ENCODE data around the gene GIT2.

The GIT2 gene

GRCh38 chr12:109999983-110000505 lies 3.9 kb upstream of the GIT2 start:
- H3K4me2 ChIP-seq (ENCODE audit: low read length), result peak overlapping the region; percentile 70
- H3K27me3 ChIP-seq (ENCODE audit: control insufficient read depth, insufficient read depth, low read length), result no peaks in the 10 kb centered on the region
- peak overlapping the region; percentile 75 for H3K4me3 ChIP-seq (ENCODE audit: low read depth, low read length)
- H3K79me2 ChIP-seq, result peaks cover 14% of the 10 kb centered on the region
- H2AFZ ChIP-seq, result peak overlapping the region; percentile 84
- no peak for TF ChIP-seq CTCF (IDR thresholded peaks at IDR 0.05)
- peaks cover 4% of the 10 kb centered on the region for H3K4me1 ChIP-seq
- no peaks in the 10 kb centered on the region for H3K9me3 ChIP-seq (ENCODE audit: control insufficient read depth, low read length)
- H3K9ac ChIP-seq, result no peak overlapping the region
- H3K27ac ChIP-seq, result no peak overlapping the region
- H3K36me3 ChIP-seq (ENCODE audit: control insufficient read depth, insufficient read depth, low read length), result no peaks in the 10 kb centered on the region

GRCh38 chr12:109999649-109999971 lies 3.4 kb upstream of the GIT2 start:
- Histone ChIP-seq H2AFZ (peak overlapping the region; percentile 84), H3K4me1 (peaks cover 4% of the 10 kb centered on the region), H3K9ac (no peak overlapping the region), H3K4me3 (ENCODE audit: low read depth, low read length) (peak overlapping the region; percentile 75), H3K27me3 (ENCODE audit: control insufficient read depth, insufficient read depth, low read length) (no peaks in the 10 kb centered on the region), H3K4me2 (ENCODE audit: low read length) (peak overlapping the region; percentile 70), H3K9me3 (ENCODE audit: control insufficient read depth, low read length) (no peaks in the 10 kb centered on the region), H3K36me3 (ENCODE audit: control insufficient read depth, insufficient read depth, low read length) (no peaks in the 10 kb centered on the region), H3K27ac (no peak overlapping the region), H3K79me2 (peaks cover 14% of the 10 kb centered on the region)
- TF ChIP-seq CTCF (IDR thresholded peaks at IDR 0.05), result no peak

- H3K4me1 ChIP-seq, result peaks cover 4% of the 10 kb centered on the region
- peaks cover 14% of the 10 kb centered on the region for H3K79me2 ChIP-seq
- H3K27me3 ChIP-seq (ENCODE audit: control insufficient read depth, insufficient read depth, low read length), result no peaks in the 10 kb centered on the region
- no peaks in the 10 kb centered on the region for H3K36me3 ChIP-seq (ENCODE audit: control insufficient read depth, insufficient read depth, low read length)
- H3K9ac ChIP-seq, result no peak within 1 kb of the TSS
- H3K4me2 ChIP-seq (ENCODE audit: low read length), result peak within 1 kb of the TSS; percentile 73
- TF ChIP-seq CTCF (IDR thresholded peaks at IDR 0.05), result no peak
- peak within 1 kb of the TSS; percentile 75 for H3K4me3 ChIP-seq (ENCODE audit: low read depth, low read length)
- no peaks in the 10 kb centered on the region for H3K9me3 ChIP-seq (ENCODE audit: control insufficient read depth, low read length)
- H3K27ac ChIP-seq, result peak within 1 kb of the TSS; percentile 69
- H2AFZ ChIP-seq, result peak within 1 kb of the TSS; percentile 84
Measured at GRCh38 chr12:109998904-109999648, 2.9 kb upstream of the GIT2 start, which contains the start of gene ANKRD13A. Gene ANKRD13A, plus strand, starts transcription at chr12:109999430. Its CDS starts 259 bp downstream, at chr12:109999689.

- Histone ChIP-seq H3K4me3 (ENCODE audit: low read depth, low read length) (peak overlapping the region; percentile 75), H3K9me3 (ENCODE audit: control insufficient read depth, low read length) (no peaks in the 10 kb centered on the region), H2AFZ (peak overlapping the region; percentile 84), H3K9ac (no peak overlapping the region), H3K27me3 (ENCODE audit: control insufficient read depth, insufficient read depth, low read length) (no peaks in the 10 kb centered on the region), H3K36me3 (ENCODE audit: control insufficient read depth, insufficient read depth, low read length) (no peaks in the 10 kb centered on the region), H3K79me2 (peaks cover 14% of the 10 kb centered on the region), H3K4me1 (peaks cover 4% of the 10 kb centered on the region), H3K27ac (peak overlapping the region; percentile 69), H3K4me2 (ENCODE audit: low read length) (peak overlapping the region; percentile 73)
- no peak for TF ChIP-seq CTCF (IDR thresholded peaks at IDR 0.05)
Measured at GRCh38 chr12:109998241-109998903, 2.2 kb upstream of the GIT2 start.
